Glutamatergic neuron (in vitro differentiated cells): Measurements from ENCODE around the gene RNF39. TPM values are rescaled to one million over a fixed set of nuclear protein-coding genes. Genes with fewer than 3 reads are reported as not detected.

Experiments
- DNase-seq: peaks from one replicate; pipeline ENCODE4 v3.0.0; 2022
- H3K27ac Mint-ChIP-seq: one replicate; pipeline ENCODE4 v1.8.0; 2020; ENCODE audit warnings: mild to moderate bottlenecking, mixed read lengths, inconsistent platforms; ENCODE audit not compliant: unreplicated experiment
- H3K27me3 Mint-ChIP-seq: one replicate; pipeline ENCODE4 v1.8.0; 2020; ENCODE audit warnings: mild to moderate bottlenecking, moderate library complexity, mixed read lengths, inconsistent platforms; ENCODE audit not compliant: unreplicated experiment
- H3K36me3 Mint-ChIP-seq: one replicate; pipeline ENCODE4 v1.8.0; 2020; ENCODE audit warnings: mild to moderate bottlenecking, mixed read lengths, inconsistent platforms; ENCODE audit not compliant: unreplicated experiment
- H3K4me1 Mint-ChIP-seq: one replicate; pipeline ENCODE4 v1.8.0; 2020; ENCODE audit warnings: mild to moderate bottlenecking, low read depth, mixed read lengths, inconsistent platforms; ENCODE audit not compliant: unreplicated experiment
- H3K4me3 Mint-ChIP-seq: one replicate; pipeline ENCODE4 v1.8.0; 2020; ENCODE audit warnings: mild to moderate bottlenecking, mixed read lengths, inconsistent platforms; ENCODE audit not compliant: unreplicated experiment
- H3K9me3 Mint-ChIP-seq: one replicate; pipeline ENCODE4 v1.8.0; 2020; ENCODE audit warnings: mild to moderate bottlenecking, moderate library complexity, mixed read lengths, inconsistent platforms; ENCODE audit not compliant: unreplicated experiment
- total RNA-seq: library from RNA; stranded (reverse); fragmentation: NEBNext Ultra II Directional; extraction: Animal tissue kit (Norgen Biotek cat#: 25700); gene quantifications from one replicate; pipeline ENCODE4 v1.2.1, GENCODE V29; 2021; ENCODE audit not compliant: unreplicated experiment
- TF ChIP-seq, protein P1 (sequence below): fragments of 200-600 bp; sonication (generic); IDR thresholded peaks from one replicate; pipeline ENCODE4 v1.5.0; 2021; ENCODE audit not compliant: partially characterized antibody, unreplicated experiment

Gene RNF39
- total RNA-seq, 1 donor from 2014 or later, result not detected

DNA sequence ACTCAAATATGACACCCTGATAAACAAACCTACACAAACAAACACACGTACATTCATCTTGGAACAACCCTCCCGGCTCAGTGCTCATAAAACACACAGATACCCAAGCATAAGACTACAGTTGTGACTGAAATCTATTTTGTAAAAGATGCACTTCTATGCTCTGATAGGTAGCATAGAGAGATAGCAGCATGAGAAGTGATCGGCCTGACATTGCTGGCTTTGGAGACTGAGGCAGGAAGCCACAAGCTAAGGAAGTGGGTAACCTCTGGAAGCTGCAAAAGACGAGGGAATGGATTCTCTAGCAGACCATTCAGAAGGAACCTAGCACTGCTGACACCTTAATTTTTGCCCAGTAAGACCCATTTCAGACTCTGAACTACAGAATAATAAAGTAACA, 1.6 kb upstream of the RNF39 start:
- H3K36me3 Mint-ChIP-seq, result peaks cover 11% of the 10 kb centered on the region
- TF ChIP-seq, protein P1, sequence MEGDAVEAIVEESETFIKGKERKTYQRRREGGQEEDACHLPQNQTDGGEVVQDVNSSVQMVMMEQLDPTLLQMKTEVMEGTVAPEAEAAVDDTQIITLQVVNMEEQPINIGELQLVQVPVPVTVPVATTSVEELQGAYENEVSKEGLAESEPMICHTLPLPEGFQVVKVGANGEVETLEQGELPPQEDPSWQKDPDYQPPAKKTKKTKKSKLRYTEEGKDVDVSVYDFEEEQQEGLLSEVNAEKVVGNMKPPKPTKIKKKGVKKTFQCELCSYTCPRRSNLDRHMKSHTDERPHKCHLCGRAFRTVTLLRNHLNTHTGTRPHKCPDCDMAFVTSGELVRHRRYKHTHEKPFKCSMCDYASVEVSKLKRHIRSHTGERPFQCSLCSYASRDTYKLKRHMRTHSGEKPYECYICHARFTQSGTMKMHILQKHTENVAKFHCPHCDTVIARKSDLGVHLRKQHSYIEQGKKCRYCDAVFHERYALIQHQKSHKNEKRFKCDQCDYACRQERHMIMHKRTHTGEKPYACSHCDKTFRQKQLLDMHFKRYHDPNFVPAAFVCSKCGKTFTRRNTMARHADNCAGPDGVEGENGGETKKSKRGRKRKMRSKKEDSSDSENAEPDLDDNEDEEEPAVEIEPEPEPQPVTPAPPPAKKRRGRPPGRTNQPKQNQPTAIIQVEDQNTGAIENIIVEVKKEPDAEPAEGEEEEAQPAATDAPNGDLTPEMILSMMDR, result no peak
- peaks cover 14% of the 10 kb centered on the region for H3K27me3 Mint-ChIP-seq
- H3K9me3 Mint-ChIP-seq, result peaks cover 7% of the 10 kb centered on the region
- no peak overlapping the region for H3K4me3 Mint-ChIP-seq
- no peak overlapping the region for H3K27ac Mint-ChIP-seq
- peaks cover 2% of the 10 kb centered on the region for H3K4me1 Mint-ChIP-seq
- no peak for DNase-seq

GRCh38 chr6:30075790-30076732, 492 bp upstream of the RNF39 start:
- TF ChIP-seq, protein P1, result peak; percentile 47
- peak overlapping the region; percentile 91 for H3K4me3 Mint-ChIP-seq

GRCh38 chr6:30074331-30075093, 1.1 kb downstream of the RNF39 start:
- peaks cover 8% of the 10 kb centered on the region for H3K9me3 Mint-ChIP-seq
- peaks cover 22% of the 10 kb centered on the region for H3K36me3 Mint-ChIP-seq
- H3K4me3 Mint-ChIP-seq, result peak overlapping the region; percentile 83
- H3K27ac Mint-ChIP-seq, result no peak overlapping the region
- DNase-seq, result peak; percentile 28
- peaks cover 14% of the 10 kb centered on the region for H3K4me1 Mint-ChIP-seq
- TF ChIP-seq, protein P1, result no peak
- H3K27me3 Mint-ChIP-seq, result peaks cover 25% of the 10 kb centered on the region

More at GRCh38 chr6:30075790-30076732, 492 bp upstream of the RNF39 start:
- peaks cover 18% of the 10 kb centered on the region for H3K36me3 Mint-ChIP-seq
- peaks cover 7% of the 10 kb centered on the region for H3K4me1 Mint-ChIP-seq
- peaks cover 18% of the 10 kb centered on the region for H3K27me3 Mint-ChIP-seq
- H3K27ac Mint-ChIP-seq, result no peak overlapping the region
- peaks cover 7% of the 10 kb centered on the region for H3K9me3 Mint-ChIP-seq
- DNase-seq, result no peak

DNA sequence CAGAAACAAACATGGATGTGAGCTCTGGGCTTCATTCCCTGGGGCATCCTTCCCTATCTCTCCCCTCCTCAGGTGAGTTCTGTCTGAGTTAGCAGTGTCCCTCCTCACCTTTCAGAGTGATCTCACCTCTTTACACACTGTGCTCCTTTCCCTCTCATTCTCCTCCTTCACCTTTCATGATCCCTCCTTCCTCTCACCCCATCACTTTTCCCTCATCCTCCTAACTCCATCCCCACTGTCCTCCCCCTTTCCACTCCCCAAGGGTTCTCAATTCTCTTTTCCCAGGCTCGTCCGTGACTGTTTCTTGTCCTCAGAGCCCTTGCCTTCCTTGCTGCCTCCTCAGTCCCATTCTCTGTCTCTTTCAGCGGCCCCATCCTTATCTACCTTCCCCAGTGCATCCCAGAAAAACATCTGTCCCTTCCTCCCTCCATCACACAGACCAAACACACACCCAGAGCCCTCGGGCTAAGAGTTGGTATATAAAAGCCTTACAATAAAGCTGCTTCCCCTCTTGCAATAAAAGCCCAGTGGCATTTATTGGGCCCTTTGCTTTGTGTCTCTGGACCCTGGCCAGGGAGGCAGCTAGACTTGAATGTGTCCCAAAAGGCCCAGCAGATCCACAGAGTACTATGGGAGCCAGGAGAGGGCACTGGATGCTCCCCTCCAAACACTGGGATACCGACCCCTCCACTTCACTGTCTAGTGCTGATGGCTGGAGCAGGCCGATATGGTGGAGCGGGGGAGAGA, 1.9 kb downstream of the RNF39 start:
- peaks cover 14% of the 10 kb centered on the region for H3K4me1 Mint-ChIP-seq
- peaks cover 22% of the 10 kb centered on the region for H3K36me3 Mint-ChIP-seq
- H3K27me3 Mint-ChIP-seq, result peaks cover 25% of the 10 kb centered on the region
- H3K4me3 Mint-ChIP-seq, result peak overlapping the region; percentile 72
- DNase-seq, result no peak
- TF ChIP-seq, protein P1, result no peak
- no peak overlapping the region for H3K27ac Mint-ChIP-seq
- peaks cover 8% of the 10 kb centered on the region for H3K9me3 Mint-ChIP-seq
